Stimulated activated CD4-positive, alpha-beta T cell treated with anti-CD3 and anti-CD28 coated beads, Interleukin-1b, Interleukin-23, amount 100 ng/mL, for 24 hours (primary cell): Measurements from ENCODE around the gene SUSD4.

Experiments used
- DNase-seq, 4 experiments: peaks; one replicate each; pipeline ENCODE4 v3.0.0-alpha.2; 2020; ENCODE audit warnings: low read depth in 4 of 4, low spot score in 1 of 4

Gene SUSD4

GRCh38 chr1:223330466-223330865 is 33.5 kb downstream of the SUSD4 start:
- DNase-seq: no peak

- DNase-seq: no peak
Measured at GRCh38 chr1:223329664-223330415, 34.1 kb downstream of the SUSD4 start.

GRCh38 chr1:223329252-223329651 is 34.7 kb downstream of the SUSD4 start:
- no peak for DNase-seq

- DNase-seq: no peak
Measured at GRCh38 chr1:223328566-223328965, 35.4 kb downstream of the SUSD4 start.

DNA sequence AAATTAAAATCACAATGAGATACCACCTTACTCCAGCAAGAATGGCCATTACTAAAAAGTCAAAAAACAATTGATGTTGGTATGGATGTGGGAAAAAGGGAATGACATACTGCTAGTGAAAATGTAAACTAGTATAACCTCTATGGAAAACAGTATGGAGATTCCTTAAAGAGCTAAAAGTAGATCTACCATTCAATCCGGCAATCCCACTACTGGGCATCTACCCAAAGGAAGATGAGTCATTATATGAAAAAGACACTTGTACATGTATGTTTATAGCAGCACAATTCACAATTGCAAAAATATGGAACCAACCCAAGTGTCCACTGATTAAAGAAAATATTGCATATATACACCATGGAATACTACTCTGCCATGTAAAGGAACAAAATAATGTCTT is 37.2 kb downstream of the SUSD4 start:
- no peak for DNase-seq

- no peak for DNase-seq
Measured at GRCh38 chr1:223323491-223324484, 40.2 kb downstream of the SUSD4 start.

GRCh38 chr1:223322868-223323267 is 41.1 kb downstream of the SUSD4 start:
- DNase-seq: no peak

DNA sequence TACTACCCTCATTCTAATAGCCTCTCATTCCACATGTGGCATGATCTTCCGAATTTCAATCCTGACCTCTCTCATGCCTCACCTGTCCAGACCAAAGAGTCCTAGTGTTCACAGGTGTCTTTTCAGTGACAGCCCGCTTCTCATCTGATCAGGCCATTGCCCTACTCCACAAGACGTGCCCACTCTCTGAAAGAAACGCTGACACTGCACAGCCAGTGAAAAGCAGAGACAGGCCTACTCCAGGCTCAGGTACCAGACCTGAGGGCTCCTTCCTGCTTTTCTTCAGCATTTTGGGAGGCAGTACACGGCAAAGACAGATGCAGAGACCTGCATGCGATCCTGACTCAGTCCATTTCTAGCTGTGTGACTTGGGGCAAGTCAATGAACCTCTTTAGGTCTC is 43.0 kb downstream of the SUSD4 start:
- DNase-seq: no peak

GRCh38 chr1:223319905-223320580 is 43.9 kb downstream of the SUSD4 start:
- DNase-seq: no peak

DNA sequence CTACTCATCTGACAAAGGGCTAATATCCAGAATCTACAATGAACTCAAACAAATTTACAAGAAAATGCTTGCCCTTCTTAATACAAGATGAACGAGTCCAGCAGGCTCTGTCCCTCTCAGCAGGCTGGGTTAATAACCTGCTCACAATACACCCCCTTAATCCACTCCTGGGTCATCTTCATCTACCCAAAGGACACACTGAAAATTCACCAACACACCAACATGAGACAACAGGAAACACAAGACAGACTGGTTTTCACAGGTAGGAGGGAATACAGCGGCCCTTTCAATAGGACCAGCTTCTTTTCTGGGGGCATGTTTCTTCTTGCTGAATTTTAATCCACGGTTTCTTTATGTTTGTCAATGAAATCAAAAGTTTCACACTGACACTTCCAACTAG is 44.6 kb downstream of the SUSD4 start:
- no peak for DNase-seq

DNA sequence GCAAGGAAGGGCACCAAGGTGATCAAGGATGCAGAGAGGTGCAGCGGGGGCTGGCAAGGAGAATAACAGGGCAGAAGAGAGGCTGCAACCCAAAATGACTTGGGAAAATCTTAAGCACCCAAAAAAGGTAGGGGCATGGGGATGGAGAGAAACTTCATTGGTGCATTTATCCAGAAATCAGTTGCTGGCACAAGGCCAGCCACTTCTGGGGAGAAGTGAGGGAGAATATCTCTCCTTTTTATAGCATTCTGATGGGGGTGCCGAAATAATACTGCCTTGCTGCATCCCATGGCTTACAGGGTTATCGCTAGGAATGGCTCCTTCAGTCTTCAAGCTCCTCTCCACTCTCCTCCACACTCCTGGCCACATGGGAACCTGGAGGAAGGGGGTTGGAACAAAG is 47.9 kb downstream of the SUSD4 start:
- no peak for DNase-seq

- DNase-seq: no peak
Measured at GRCh38 chr1:223315665-223316064, 48.3 kb downstream of the SUSD4 start.

GRCh38 chr1:223313415-223313754 is 50.6 kb downstream of the SUSD4 start:
- no peak for DNase-seq

GRCh38 chr1:223312705-223313414 is 51.1 kb downstream of the SUSD4 start:
- DNase-seq: no peak

GRCh38 chr1:223312273-223312672 is 51.7 kb downstream of the SUSD4 start:
- DNase-seq: no peak

GRCh38 chr1:223311826-223312225 is 52.1 kb downstream of the SUSD4 start:
- DNase-seq: no peak

DNA sequence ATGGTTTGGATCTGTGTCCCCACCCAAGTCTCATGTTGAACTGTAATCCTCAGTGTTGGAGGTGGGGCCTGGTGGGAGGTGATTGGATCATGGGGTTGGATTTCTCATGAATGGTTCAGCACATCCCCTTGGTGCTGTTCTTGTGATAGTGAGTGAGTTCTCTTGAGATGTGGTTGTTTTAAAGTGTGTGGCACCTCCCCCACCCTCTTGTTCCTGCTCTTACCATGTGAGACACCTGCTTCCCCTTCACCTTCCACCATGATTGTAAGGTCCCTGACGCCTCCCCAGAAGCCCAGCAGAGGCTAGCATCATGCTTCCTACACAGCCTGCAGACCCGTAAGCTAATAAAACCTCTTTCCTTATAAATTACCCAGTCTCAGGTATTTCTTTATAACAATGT is 55.8 kb downstream of the SUSD4 start:
- no peak for DNase-seq

DNA sequence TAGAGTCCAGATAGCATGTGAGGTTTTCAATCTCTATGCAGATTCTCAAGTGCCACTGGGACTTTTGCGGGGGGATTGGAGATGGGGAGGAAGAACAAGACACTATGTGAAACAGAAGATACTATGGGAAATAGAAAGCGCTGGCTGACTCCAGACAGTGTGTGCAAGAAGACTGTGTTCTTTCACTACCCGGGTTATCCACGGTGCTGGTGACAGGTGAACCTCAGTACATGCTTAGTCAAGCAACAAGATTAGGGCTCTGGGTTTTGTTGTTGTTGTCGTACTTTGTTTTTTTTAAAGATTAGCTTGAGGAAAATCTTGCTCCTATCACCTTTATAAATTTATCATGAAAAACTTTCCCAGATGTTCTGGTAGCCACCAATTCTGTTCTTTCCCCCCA is 56.4 kb downstream of the SUSD4 start:
- DNase-seq: no peak

GRCh38 chr1:223304931-223305330 is 59.0 kb downstream of the SUSD4 start:
- no peak for DNase-seq

GRCh38 chr1:223301371-223301770 is 62.6 kb downstream of the SUSD4 start:
- no peak for DNase-seq

- no peak for DNase-seq
Measured at GRCh38 chr1:223299553-223299952, 64.4 kb downstream of the SUSD4 start.
